Sigmoid colon (tissue), 7 donors: ENCODE measurements around the gene FOXP1. TPM values are rescaled to one million over a fixed set of nuclear protein-coding genes. Genes with fewer than 3 reads are reported as not detected.
A peak's percentile ranks its signal among the peaks of the same experiment; 100 is the strongest.

Source experiments
- DNase-seq: peaks from one replicate; pipeline ENCODE4 v3.0.0-alpha.2; 2019
- H3K27ac ChIP-seq, 4 donors: fragments of 200-600 bp; sonication (generic); one replicate each; pipeline ENCODE4 v1.5.1; 2016 to 2019; ENCODE audit warnings: mild to moderate bottlenecking in 1 of 4
- H3K27me3 ChIP-seq, 3 donors: fragments of 200-600 bp; sonication (generic); one replicate each; pipeline ENCODE4 v1.5.1; 2019; ENCODE audit warnings: mild to moderate bottlenecking in 1 of 3
- H3K36me3 ChIP-seq, 4 donors: fragments of 200-600 bp; sonication (generic); one replicate each; pipeline ENCODE4 v1.5.1; 2016 to 2019
- H3K4me1 ChIP-seq, 4 donors: fragments of 200-600 bp; sonication (generic); one replicate each; pipeline ENCODE4 v1.5.1; 2017 to 2019
- H3K4me3 ChIP-seq, 4 donors: fragments of 200-600 bp; sonication (generic); one replicate each; pipeline ENCODE4 v1.5.1; 2017 to 2019; ENCODE audit warnings: mild to moderate bottlenecking in 2 of 4, moderate library complexity in 1 of 4
- H3K9me3 ChIP-seq, 4 donors: fragments of 200-600 bp in 3 of 4; sonication (generic) in 3 of 4; one replicate each; pipeline versions ENCODE4 v1.5.1 to v1.6.1; 2013 to 2019
- EP300 ChIP-seq, 4 donors: sonication (generic); formaldehyde crosslinking; IDR thresholded peaks; one replicate each; pipeline ENCODE4 v1.6.1; 2017; ENCODE audit warnings: antibody characterized with exemption in 4 of 4
- POLR2A ChIP-seq, 2 donors: fragments of 450-650 bp; IDR thresholded peaks; one replicate each; pipeline ENCODE4 v1.6.1; 2016; ENCODE audit warnings: antibody characterized with exemption in 2 of 2, mild to moderate bottlenecking in 2 of 2, moderate library complexity in 2 of 2
- POLR2AphosphoS5 ChIP-seq, 4 donors: sonication (generic); formaldehyde crosslinking; IDR thresholded peaks; one replicate each; pipeline ENCODE4 v1.6.1; 2017; ENCODE audit warnings: antibody characterized with exemption in 4 of 4
- WGBS, 2 donors: extraction: QIAGEN DNeasy Blood & Tissue Kit; methylation state at CpG; one replicate each; pipeline ENCODE4 v1.1.7; 2013; 5-methylcytosine and 5-hydroxymethylcytosine counted together
- intact Hi-C: fragments of 100-400 bp; cut with DNase I; formaldehyde crosslinking; loops from one replicate; pipeline ENCODE4 v1.15.1; 2023
- polyA plus RNA-seq, 3 donors: library from polyadenylated mRNA; stranded (reverse); fragments of 200-250 nt; gene quantifications; one replicate each; pipeline ENCODE4 v1.2.3, GENCODE V29; 2013
- total RNA-seq, 4 donors: library from RNA; depleted of rRNA; stranded (reverse); fragments of >200 nt; gene quantifications; one replicate each; pipeline ENCODE4 v1.1.0, GENCODE V29; 2016
- TF ChIP-seq, protein P1 (sequence below), 4 experiments: fragments of 450-650 bp in 3 of 4; fragments of 200-600 bp in 1 of 4; IDR thresholded peaks; one replicate each; pipeline ENCODE4 v1.5.1; 2016 to 2019; ENCODE audit warnings: antibody characterized with exemption in 4 of 4, mild to moderate bottlenecking in 3 of 4, moderate library complexity in 2 of 4
- donor health status: healthy with polysubstance abuse.
- donor health status: Bipolar disorder and iron deficiency.
- donor health status: healthy.

The FOXP1 gene
- total and polyA plus RNA-seq, 7 donors = 13.8 to 232 (median 139) TPM

DNA sequence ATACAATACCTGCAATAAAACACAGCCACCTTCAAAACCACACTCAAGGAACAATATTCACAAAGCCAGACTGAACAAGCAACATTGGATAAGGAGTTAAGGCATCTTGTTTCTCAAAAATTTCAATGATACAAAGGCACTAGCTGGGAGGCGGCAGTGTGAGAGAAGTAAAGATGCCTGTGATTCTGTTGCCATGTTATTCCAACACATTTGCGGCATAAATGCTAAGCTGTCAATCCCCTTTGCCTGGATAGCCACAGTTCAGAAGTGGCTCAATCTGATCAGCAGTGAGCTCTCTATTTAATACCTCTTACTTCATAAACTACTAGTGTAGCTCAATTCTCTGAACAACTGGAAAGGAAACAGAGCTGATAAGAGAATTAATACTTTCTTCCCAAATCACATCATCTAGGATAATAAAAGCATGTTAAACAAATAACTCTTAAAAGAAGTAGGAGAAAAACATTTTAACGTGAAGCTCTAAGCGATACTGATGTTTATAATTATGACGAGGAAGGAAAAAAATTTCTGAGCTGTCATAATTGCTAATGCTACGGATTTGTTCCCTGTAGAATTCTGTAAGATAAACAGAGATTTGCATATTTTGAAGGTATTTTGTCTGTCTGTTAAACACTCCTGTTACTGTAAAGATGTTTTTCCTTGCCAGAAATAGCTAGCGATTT lies 358.4 kb downstream of the FOXP1 start:
- intact Hi-C loops = no loop called here
- Histone ChIP-seq H3K9me3 (no peaks in the 10 kb centered on the region), H3K4me1 (peaks cover 0 to 43% (median 40%) of the 10 kb centered on the region in 4 donors), H3K36me3 (no peaks in the 10 kb centered on the region), H3K4me3 (peak overlapping the region in 2 of 4 donors; percentile 15 to 23), H3K27ac (peak overlapping the region; percentile 75 to 83 (median 78)), H3K27me3 (no peaks in the 10 kb centered on the region)
- DNase-seq = no peak
- 78% methylated on average over 7 of the region's 7 CpGs for WGBS, 2 donors
- TF ChIP-seq POLR2A (IDR thresholded peaks at IDR 0.05) = no peak
- TF ChIP-seq EP300 (IDR thresholded peaks at IDR 0.05) = no peak

DNA sequence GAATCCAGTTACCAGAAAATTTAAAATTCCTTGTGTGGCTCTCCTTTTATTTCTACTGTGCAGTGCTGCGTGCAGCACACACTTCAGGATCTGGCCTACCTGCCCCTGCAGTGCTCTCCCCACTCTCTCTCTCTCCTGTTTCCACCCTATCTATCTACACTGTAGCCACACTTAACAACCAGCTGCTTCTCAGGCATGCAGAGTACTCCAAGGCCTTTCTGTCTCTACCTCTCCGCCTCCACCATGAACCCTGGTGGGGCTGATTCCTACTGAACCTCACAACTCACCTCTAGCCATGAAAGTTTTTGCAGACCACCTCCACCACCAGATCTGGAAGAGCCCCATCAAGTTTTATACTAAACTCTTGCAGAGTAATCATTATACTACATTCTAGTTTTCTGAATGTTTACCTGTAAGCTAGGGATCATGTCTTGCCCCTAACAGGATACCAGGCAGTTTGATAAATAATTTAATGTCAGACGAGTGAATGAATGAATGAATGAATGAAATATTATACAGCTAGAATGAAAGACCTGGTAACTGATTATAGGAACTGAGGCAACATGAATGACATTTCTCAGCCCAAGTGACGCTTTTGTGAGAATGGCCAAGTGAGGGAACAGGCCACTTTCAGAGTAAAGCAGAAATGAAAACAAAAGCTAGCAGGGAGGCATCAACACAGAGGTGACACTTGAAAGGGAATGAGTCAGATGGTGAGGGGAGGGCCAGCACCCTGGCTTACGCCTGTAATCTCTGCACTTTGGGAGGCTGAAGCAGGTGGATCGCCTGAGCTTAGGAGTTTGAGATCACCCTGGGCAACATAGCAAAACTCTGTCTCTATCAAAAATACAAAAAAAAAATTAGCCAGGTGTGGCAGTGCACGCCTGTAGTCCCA lies 363.5 kb downstream of the FOXP1 start:
- TF ChIP-seq, protein P1, sequence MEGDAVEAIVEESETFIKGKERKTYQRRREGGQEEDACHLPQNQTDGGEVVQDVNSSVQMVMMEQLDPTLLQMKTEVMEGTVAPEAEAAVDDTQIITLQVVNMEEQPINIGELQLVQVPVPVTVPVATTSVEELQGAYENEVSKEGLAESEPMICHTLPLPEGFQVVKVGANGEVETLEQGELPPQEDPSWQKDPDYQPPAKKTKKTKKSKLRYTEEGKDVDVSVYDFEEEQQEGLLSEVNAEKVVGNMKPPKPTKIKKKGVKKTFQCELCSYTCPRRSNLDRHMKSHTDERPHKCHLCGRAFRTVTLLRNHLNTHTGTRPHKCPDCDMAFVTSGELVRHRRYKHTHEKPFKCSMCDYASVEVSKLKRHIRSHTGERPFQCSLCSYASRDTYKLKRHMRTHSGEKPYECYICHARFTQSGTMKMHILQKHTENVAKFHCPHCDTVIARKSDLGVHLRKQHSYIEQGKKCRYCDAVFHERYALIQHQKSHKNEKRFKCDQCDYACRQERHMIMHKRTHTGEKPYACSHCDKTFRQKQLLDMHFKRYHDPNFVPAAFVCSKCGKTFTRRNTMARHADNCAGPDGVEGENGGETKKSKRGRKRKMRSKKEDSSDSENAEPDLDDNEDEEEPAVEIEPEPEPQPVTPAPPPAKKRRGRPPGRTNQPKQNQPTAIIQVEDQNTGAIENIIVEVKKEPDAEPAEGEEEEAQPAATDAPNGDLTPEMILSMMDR (IDR thresholded peaks at IDR 0.05) = no peak
- TF ChIP-seq EP300 (IDR thresholded peaks at IDR 0.05) (no peak), POLR2A (IDR thresholded peaks at IDR 0.05) (no peak), POLR2AphosphoS5 (IDR thresholded peaks at IDR 0.05) (no peak)
- Histone ChIP-seq H3K4me1 (peaks cover 0 to 16% (median 13%) of the 10 kb centered on the region in 4 donors), H3K27ac (no peak overlapping the region), H3K9me3 (no peaks in the 10 kb centered on the region), H3K36me3 (no peaks in the 10 kb centered on the region), H3K4me3 (no peak overlapping the region), H3K27me3 (no peaks in the 10 kb centered on the region)
- intact Hi-C loops = no loop called here
- 88 to 93% methylated on average over 7 of the region's 7 CpGs for WGBS, 2 donors
- no peak for DNase-seq

DNA sequence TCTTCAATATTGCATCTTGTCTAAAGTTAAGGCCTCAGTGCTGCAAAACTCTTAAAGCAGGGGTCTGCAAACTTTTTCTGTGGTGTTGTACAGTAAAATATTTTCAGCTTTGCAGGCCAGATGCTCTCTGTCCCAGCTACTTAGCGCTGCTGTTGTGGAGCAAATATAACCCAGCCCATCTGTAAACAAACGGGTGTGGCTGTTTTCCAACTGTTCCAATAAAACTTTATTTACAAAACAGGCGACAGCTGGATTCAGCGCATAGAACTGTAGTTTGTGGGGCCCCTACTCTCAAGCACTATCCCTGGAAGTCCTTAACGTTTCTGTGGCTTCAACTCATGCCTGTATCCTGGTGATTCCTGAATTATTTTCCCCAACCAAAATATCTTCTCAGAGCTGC lies 365.0 kb downstream of the FOXP1 start:
- Histone ChIP-seq H3K27ac (no peak overlapping the region), H3K4me1 (peaks cover 0 to 15% (median 6%) of the 10 kb centered on the region in 4 donors), H3K27me3 (no peaks in the 10 kb centered on the region), H3K36me3 (no peaks in the 10 kb centered on the region), H3K9me3 (no peaks in the 10 kb centered on the region), H3K4me3 (no peak overlapping the region)
- no peak for TF ChIP-seq EP300 (IDR thresholded peaks at IDR 0.05)
- TF ChIP-seq, protein P1 (IDR thresholded peaks at IDR 0.05) = no peak
- no peak for TF ChIP-seq POLR2AphosphoS5 (IDR thresholded peaks at IDR 0.05)
- TF ChIP-seq POLR2A (IDR thresholded peaks at IDR 0.05) = no peak
- intact Hi-C loops = no loop called here
- DNase-seq = no peak
- WGBS, 2 donors = 40 to 73% methylated on average over 5 of the region's 5 CpGs

DNA sequence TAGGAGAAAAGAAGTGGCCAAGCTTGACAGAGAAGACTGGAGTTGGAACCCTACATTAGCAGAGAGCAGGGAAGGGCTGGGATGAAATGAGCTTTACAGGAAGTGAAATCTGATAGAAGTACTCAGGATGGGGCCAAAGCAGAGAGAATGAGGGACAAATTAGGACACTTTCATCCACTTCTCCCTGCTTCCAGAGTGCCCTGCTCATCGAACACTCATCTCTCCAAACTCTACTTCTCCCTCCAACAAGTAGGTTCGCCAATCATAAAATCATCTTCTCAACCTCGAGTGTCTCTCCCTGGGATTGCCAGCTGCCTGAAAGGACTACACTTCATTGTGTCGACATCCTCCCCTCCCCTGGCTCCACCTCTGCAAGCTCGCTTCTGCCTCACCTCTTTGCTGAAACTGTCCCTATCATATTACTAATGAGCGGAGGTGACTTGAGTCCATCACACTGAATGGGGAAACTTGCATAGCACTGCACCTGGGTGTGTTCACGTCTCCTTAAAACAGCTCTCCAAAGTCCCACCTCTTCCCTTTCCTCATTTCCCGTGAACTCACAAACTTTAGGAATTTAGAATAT lies 365.8 kb downstream of the FOXP1 start:
- peaks cover 0 to 15% (median 6%) of the 10 kb centered on the region in 4 donors for H3K4me1 ChIP-seq
- DNase-seq = no peak
- intact Hi-C loops = no loop called here
- H3K4me3 ChIP-seq = no peak overlapping the region
- H3K9me3 ChIP-seq = no peaks in the 10 kb centered on the region
- TF ChIP-seq EP300 (IDR thresholded peaks at IDR 0.05) = no peak
- TF ChIP-seq POLR2AphosphoS5 (IDR thresholded peaks at IDR 0.05) = no peak
- no peak for TF ChIP-seq POLR2A (IDR thresholded peaks at IDR 0.05)
- TF ChIP-seq, protein P1 (IDR thresholded peaks at IDR 0.05) = no peak
- no peaks in the 10 kb centered on the region for H3K36me3 ChIP-seq
- H3K27me3 ChIP-seq = no peaks in the 10 kb centered on the region
- no peak overlapping the region for H3K27ac ChIP-seq
- WGBS, 2 donors = 91 to 93% methylated on average over 8 of the region's 8 CpGs

DNA sequence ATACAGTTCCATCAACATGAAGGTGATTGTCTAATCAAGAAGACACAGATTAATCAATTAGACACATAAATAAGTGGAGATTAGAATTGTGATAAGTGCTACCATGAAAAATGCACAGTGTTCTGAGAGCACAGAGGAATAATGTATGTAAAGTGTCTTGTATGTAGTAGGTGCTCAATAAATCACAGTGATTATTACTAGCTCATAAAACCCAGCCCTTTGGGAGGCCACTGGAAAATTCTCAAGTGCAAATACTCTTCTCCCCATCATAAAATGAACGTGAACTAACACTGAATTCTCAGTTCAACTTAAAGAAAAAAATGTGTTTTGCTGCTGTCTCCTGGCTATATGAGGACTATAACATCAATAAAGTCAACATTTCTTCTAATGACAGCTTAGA lies 368.2 kb downstream of the FOXP1 start:
- Histone ChIP-seq H3K27me3 (no peaks in the 10 kb centered on the region), H3K9me3 (no peaks in the 10 kb centered on the region), H3K36me3 (no peaks in the 10 kb centered on the region), H3K4me3 (no peak overlapping the region), H3K27ac (no peak overlapping the region), H3K4me1 (peaks cover 0 to 31% (median 24%) of the 10 kb centered on the region in 4 donors)
- intact Hi-C loops = no loop called here
- TF ChIP-seq POLR2AphosphoS5 (IDR thresholded peaks at IDR 0.05) = no peak
- TF ChIP-seq, protein P1 (IDR thresholded peaks at IDR 0.05) = no peak
- no peak for TF ChIP-seq POLR2A (IDR thresholded peaks at IDR 0.05)
- TF ChIP-seq EP300 (IDR thresholded peaks at IDR 0.05) = no peak
- 17 to 56% methylated on average over 1 of the region's 1 CpG for WGBS, 2 donors
- DNase-seq = no peak
